GM21381 (cell line): ENCODE data around the gene GSTA2.
"Not testable (repeated sequence)": the region's sequence is repeated elsewhere in the genome, so short reads cannot be mapped to it uniquely, and the experiment has no call there.

Experiments
- ATAC-seq: cut with Tn5 transposase; IDR thresholded peaks from one replicate; pipeline ENCODE4 v1.9.1; 2021; ENCODE audit warnings: mild to moderate bottlenecking, moderate library complexity; ENCODE audit not compliant: unreplicated experiment

GSTA2 gene

GRCh38 chr6:52763322-52763916, at the start of gene GSTA2:
TSS of gene GSTA2 (minus strand) at chr6:52763475. CDS start at chr6:52757947, 5,528 bp downstream.
- ATAC-seq = not testable (repeated sequence)

- ATAC-seq = not testable (repeated sequence)
These were observed 46.5 kb upstream of the GSTA2 start for GRCh38 chr6:52809777-52810176.

- ATAC-seq = no peak
These were observed 45.4 kb upstream of the GSTA2 start for GRCh38 chr6:52808660-52809059.

- ATAC-seq = not testable (repeated sequence)
These were observed 40.5 kb upstream of the GSTA2 start, which contains the start of gene GSTA1 for GRCh38 chr6:52803668-52804255. TSS of gene GSTA1 (minus strand) at chr6:52803816. CDS start at chr6:52799267, 4,549 bp downstream.

GRCh38 chr6:52802806-52803205, 39.5 kb upstream of the GSTA2 start:
- no peak for ATAC-seq

GRCh38 chr6:52801188-52801841, 38.0 kb upstream of the GSTA2 start:
- ATAC-seq = no peak

- not testable (repeated sequence) for ATAC-seq
These were observed 36.0 kb upstream of the GSTA2 start for GRCh38 chr6:52799272-52799671.

GRCh38 chr6:52794366-52794765, 31.1 kb upstream of the GSTA2 start:
- ATAC-seq = not testable (repeated sequence)

- no peak for ATAC-seq
These were observed 27.6 kb upstream of the GSTA2 start for GRCh38 chr6:52790861-52791260.

- ATAC-seq = not testable (repeated sequence)
These were observed 26.4 kb upstream of the GSTA2 start for GRCh38 chr6:52789658-52790057.

- ATAC-seq = no peak
These were observed 25.2 kb upstream of the GSTA2 start for GRCh38 chr6:52788478-52788877.

GRCh38 chr6:52787917-52788316, 24.6 kb upstream of the GSTA2 start:
- no peak for ATAC-seq

- no peak for ATAC-seq
These were observed 23.1 kb upstream of the GSTA2 start for GRCh38 chr6:52786249-52786956.

- not testable (repeated sequence) for ATAC-seq
These were observed 19.5 kb upstream of the GSTA2 start for GRCh38 chr6:52782696-52783274.

GRCh38 chr6:52782209-52782608, 18.9 kb upstream of the GSTA2 start:
- ATAC-seq = not testable (repeated sequence)

- ATAC-seq = no peak
These were observed 16.0 kb upstream of the GSTA2 start for GRCh38 chr6:52779237-52779636.

- not testable (repeated sequence) for ATAC-seq
These were observed 13.6 kb upstream of the GSTA2 start for GRCh38 chr6:52776711-52777351.

GRCh38 chr6:52769399-52769798, 6.1 kb upstream of the GSTA2 start:
- not testable (repeated sequence) for ATAC-seq

- not testable (repeated sequence) for ATAC-seq
These were observed 4.4 kb upstream of the GSTA2 start for GRCh38 chr6:52767658-52768057.

- ATAC-seq = not testable (repeated sequence)
These were observed 1.4 kb downstream of the GSTA2 start for GRCh38 chr6:52761673-52762491.
